Islet precursor cell (in vitro differentiated cells): ENCODE measurements around the gene DCTN2.
"Not testable (repeated sequence)": the region's sequence is repeated elsewhere in the genome, so short reads cannot be mapped to it uniquely, and the experiment has no call there.

Source experiments
- DNase-seq: peaks from one replicate; pipeline ENCODE4 v3.0.0-alpha.2; 2018

DCTN2 gene

GRCh38 chr12:57546438-57547287 is at the start of gene DCTN2:
Gene DCTN2, minus strand, starts transcription at chr12:57547192. Its CDS starts 129 bp downstream, at chr12:57547063.
- peak; percentile 99 for DNase-seq

- no peak for DNase-seq
Measured at GRCh38 chr12:57593187-57593586, 46.2 kb upstream of the DCTN2 start.

- DNase-seq, result no peak
Measured at GRCh38 chr12:57592551-57593165, 45.7 kb upstream of the DCTN2 start.

- no peak for DNase-seq
Measured at GRCh38 chr12:57591782-57592325, 44.9 kb upstream of the DCTN2 start.

GRCh38 chr12:57590864-57591781 is 44.1 kb upstream of the DCTN2 start, which contains the start of gene PIP4K2C:
Gene PIP4K2C, plus strand, starts transcription at chr12:57591192. Its CDS starts 98 bp downstream, at chr12:57591290.
- peak; percentile 95 for DNase-seq

GRCh38 chr12:57590479-57590863 is 43.5 kb upstream of the DCTN2 start:
- DNase-seq, result no peak

- DNase-seq, result not testable (repeated sequence)
Measured at GRCh38 chr12:57588951-57589610, 42.1 kb upstream of the DCTN2 start.

GRCh38 chr12:57586832-57587429 is 39.9 kb upstream of the DCTN2 start:
- no peak for DNase-seq

- no peak for DNase-seq
Measured at GRCh38 chr12:57586128-57586527, 39.1 kb upstream of the DCTN2 start.

GRCh38 chr12:57585156-57585555 is 38.2 kb upstream of the DCTN2 start:
- no peak for DNase-seq

- no peak for DNase-seq
Measured at GRCh38 chr12:57584690-57585089, 37.7 kb upstream of the DCTN2 start.

- DNase-seq, result no peak
Measured at GRCh38 chr12:57584050-57584449, 37.1 kb upstream of the DCTN2 start.

- peak; percentile 91 for DNase-seq
Measured at GRCh38 chr12:57583008-57583831, 36.2 kb upstream of the DCTN2 start.

- DNase-seq, result no peak
Measured at GRCh38 chr12:57582440-57582839, 35.4 kb upstream of the DCTN2 start.

GRCh38 chr12:57581802-57582201 is 34.8 kb upstream of the DCTN2 start:
- DNase-seq, result no peak

GRCh38 chr12:57580466-57580795 is 33.4 kb upstream of the DCTN2 start:
- DNase-seq, result no peak

- no peak for DNase-seq
Measured at GRCh38 chr12:57579677-57580465, 32.9 kb upstream of the DCTN2 start.

GRCh38 chr12:57579011-57579410 is 32.0 kb upstream of the DCTN2 start:
- peak; percentile 45 for DNase-seq

- no peak for DNase-seq
Measured at GRCh38 chr12:57577981-57578758, 31.2 kb upstream of the DCTN2 start.
